MM.1S (cell line): ENCODE measurements around the gene MYBPC1.
"Not testable (repeated sequence)": the region's sequence is repeated elsewhere in the genome, so short reads cannot be mapped to it uniquely, and the experiment has no call there.

Source experiments
- DNase-seq: peaks from one replicate; pipeline ENCODE4 v3.0.0-alpha.2; 2015
- H2AFZ ChIP-seq: fragments of 300-600 bp; sonication (generic); 2 replicates; pipeline ENCODE4 v1.6.0; 2016; ENCODE audit warnings: antibody characterized with exemption, low read length
- H3F3A ChIP-seq: fragments of 300-600 bp; sonication (generic); 2 replicates; pipeline ENCODE4 v1.6.1; 2016; ENCODE audit warnings: mild to moderate bottlenecking, antibody characterized with exemption, low read length, moderate library complexity, mixed read lengths; ENCODE audit not compliant: insufficient read depth
- H3K27ac ChIP-seq: fragments of 300-600 bp; sonication (generic); 2 replicates; pipeline ENCODE4 v1.5.1; 2016; ENCODE audit warnings: mild to moderate bottlenecking, low read length
- H3K27me3 ChIP-seq: fragments of 300-600 bp; sonication (generic); replicated peaks from 2 replicates; pipeline ENCODE4 v1.6.0; 2016; ENCODE audit warnings: low read length; ENCODE audit not compliant: insufficient read depth
- H3K36me3 ChIP-seq: fragments of 300-600 bp; sonication (generic); replicated peaks from 2 replicates; pipeline ENCODE4 v1.6.1; 2016; ENCODE audit warnings: mild to moderate bottlenecking, low read length, mixed read lengths; ENCODE audit not compliant: insufficient read depth
- H3K4me1 ChIP-seq: fragments of 300-600 bp; sonication (generic); 2 replicates; pipeline ENCODE4 v1.6.1; 2016; ENCODE audit warnings: low read length, mixed read lengths
- H3K4me2 ChIP-seq: fragments of 300-600 bp; sonication (generic); 2 replicates; pipeline ENCODE4 v1.6.0; 2016; ENCODE audit warnings: low read depth, low read length
- H3K4me3 ChIP-seq: fragments of 300-600 bp; sonication (generic); 2 replicates; pipeline ENCODE4 v1.5.1; 2016; ENCODE audit warnings: low read length, mixed read lengths
- H3K79me2 ChIP-seq: fragments of 300-600 bp; sonication (generic); 2 replicates; pipeline ENCODE4 v1.6.1; 2016; ENCODE audit warnings: mixed run types, low read length, mixed read lengths
- H3K9ac ChIP-seq: fragments of 300-600 bp; sonication (generic); 2 replicates; pipeline ENCODE4 v1.6.1; 2016; ENCODE audit warnings: low read length, mixed read lengths
- H3K9me2 ChIP-seq: fragments of 300-600 bp; sonication (generic); replicated peaks from 2 replicates; pipeline ENCODE4 v1.6.1; 2016; ENCODE audit warnings: mild to moderate bottlenecking, low read length, mixed read lengths; ENCODE audit not compliant: insufficient read depth
- H3K9me3 ChIP-seq: fragments of 300-600 bp; sonication (generic); replicated peaks from 2 replicates; pipeline ENCODE4 v1.6.1; 2016; ENCODE audit warnings: mild to moderate bottlenecking, low read length, mixed read lengths; ENCODE audit not compliant: insufficient read depth
- H4K20me1 ChIP-seq: fragments of 300-600 bp; sonication (generic); 2 replicates; pipeline ENCODE4 v1.6.1; 2016; ENCODE audit warnings: mild to moderate bottlenecking, low read length, moderate library complexity, mixed read lengths; ENCODE audit not compliant: insufficient read depth
- EZH2 ChIP-seq: fragments of 300-600 bp; sonication (generic); optimal IDR thresholded peaks from 2 replicates; pipeline ENCODE3; 2017; ENCODE audit warnings: low read depth, mild to moderate bottlenecking, antibody characterized with exemption, low read length, mixed read lengths
- EZH2phosphoT487 ChIP-seq: fragments of 300-600 bp; sonication (generic); IDR thresholded peaks from 2 replicates; pipeline ENCODE4 v1.6.1; 2018; ENCODE audit warnings: antibody characterized with exemption, low read length
- TF ChIP-seq, protein P1 (sequence below): fragments of 300-600 bp; sonication (generic); IDR thresholded peaks from 2 replicates; pipeline ENCODE4 v1.5.1; 2016; ENCODE audit warnings: antibody characterized with exemption, low read length, mixed read lengths

The MYBPC1 gene

DNA sequence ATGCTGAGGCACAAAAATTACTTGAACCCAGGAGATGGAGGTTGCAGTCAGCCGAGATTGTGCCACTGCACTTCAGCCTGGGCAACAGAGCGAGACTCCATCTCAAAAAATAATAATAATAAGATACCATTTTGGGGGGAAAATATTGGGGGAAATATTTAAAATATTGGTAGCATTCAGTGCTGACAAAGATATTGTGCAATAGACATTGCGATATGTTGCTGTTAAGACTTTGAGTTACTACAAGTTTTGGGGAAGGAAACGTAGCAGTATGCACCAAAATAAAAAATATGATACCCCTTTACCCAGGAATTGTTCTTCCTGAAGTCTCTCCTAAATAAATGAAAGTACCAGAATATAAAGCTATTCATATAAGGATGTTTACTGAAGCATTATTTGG, 37.7 kb upstream of the MYBPC1 start:
- no peaks in the 10 kb centered on the region for H3F3A ChIP-seq

DNA sequence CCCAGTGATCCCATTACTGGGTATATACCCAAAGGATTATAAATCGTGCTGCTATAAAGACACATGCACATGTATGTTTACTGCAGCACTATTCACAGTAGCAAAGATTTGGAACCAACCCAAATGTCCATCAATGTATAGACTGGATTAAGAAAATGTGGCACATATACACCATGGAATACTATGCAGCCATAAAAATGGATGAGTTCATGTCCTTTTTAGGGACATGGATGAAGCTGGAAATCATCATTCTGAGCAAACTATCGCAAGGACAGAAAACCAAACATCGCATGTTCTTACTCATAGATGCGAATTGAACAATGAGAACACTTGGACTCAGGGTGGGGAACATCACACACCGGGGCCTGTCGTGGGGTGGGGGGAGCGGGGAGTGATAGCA, 36.0 kb upstream of the MYBPC1 start:
- not testable (repeated sequence) for DNase-seq, H3K4me3 ChIP-seq, H3K79me2 ChIP-seq, H3K9ac ChIP-seq, H3K4me2 ChIP-seq, H3K36me3 ChIP-seq, H3K9me3 ChIP-seq, H3K27me3 ChIP-seq, H3K27ac ChIP-seq, H2AFZ ChIP-seq, H3K4me1 ChIP-seq, H3K9me2 ChIP-seq, H4K20me1 ChIP-seq, H3F3A ChIP-seq

More for the DNA sequence above, 37.7 kb upstream of the MYBPC1 start:
- Histone ChIP-seq H3K4me2 (no peak overlapping the region), H2AFZ (no peak overlapping the region), H3K9me2 (no peaks in the 10 kb centered on the region), H3K9ac (no peak overlapping the region), H3K9me3 (no peaks in the 10 kb centered on the region), H3K4me1 (no peaks in the 10 kb centered on the region), H3K27me3 (no peaks in the 10 kb centered on the region), H3K79me2 (no peaks in the 10 kb centered on the region), H3K27ac (no peak overlapping the region), H4K20me1 (no peaks in the 10 kb centered on the region), H3K36me3 (no peaks in the 10 kb centered on the region), H3K4me3 (no peak overlapping the region)
- TF ChIP-seq, protein P1, sequence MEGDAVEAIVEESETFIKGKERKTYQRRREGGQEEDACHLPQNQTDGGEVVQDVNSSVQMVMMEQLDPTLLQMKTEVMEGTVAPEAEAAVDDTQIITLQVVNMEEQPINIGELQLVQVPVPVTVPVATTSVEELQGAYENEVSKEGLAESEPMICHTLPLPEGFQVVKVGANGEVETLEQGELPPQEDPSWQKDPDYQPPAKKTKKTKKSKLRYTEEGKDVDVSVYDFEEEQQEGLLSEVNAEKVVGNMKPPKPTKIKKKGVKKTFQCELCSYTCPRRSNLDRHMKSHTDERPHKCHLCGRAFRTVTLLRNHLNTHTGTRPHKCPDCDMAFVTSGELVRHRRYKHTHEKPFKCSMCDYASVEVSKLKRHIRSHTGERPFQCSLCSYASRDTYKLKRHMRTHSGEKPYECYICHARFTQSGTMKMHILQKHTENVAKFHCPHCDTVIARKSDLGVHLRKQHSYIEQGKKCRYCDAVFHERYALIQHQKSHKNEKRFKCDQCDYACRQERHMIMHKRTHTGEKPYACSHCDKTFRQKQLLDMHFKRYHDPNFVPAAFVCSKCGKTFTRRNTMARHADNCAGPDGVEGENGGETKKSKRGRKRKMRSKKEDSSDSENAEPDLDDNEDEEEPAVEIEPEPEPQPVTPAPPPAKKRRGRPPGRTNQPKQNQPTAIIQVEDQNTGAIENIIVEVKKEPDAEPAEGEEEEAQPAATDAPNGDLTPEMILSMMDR: no peak
- no peak for TF ChIP-seq EZH2phosphoT487
- TF ChIP-seq EZH2: no peak
- DNase-seq: no peak

DNA sequence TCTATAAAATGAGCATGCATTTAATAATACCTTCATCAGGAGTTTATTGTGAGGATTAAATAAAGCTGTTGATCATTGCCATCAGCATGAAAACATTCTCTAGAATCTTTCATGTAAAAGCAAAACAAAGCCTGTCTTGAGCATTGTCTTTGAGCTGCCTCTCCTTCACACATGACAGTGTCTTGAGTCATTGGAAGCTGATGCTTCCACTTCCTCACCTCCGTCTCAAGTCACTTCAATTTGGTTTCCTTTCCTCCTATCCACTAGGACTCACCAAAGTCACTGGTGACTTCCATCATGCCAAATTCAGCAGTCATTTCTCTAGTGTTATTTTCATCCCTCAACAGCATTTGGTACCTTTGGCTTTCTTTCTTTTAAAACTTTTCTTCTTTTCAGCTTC, 31.6 kb upstream of the MYBPC1 start:
- Histone ChIP-seq H3K9me2 (no peaks in the 10 kb centered on the region), H3K9me3 (no peaks in the 10 kb centered on the region), H4K20me1 (no peaks in the 10 kb centered on the region), H3K4me3 (no peak overlapping the region), H3F3A (no peaks in the 10 kb centered on the region), H3K9ac (no peak overlapping the region), H2AFZ (no peak overlapping the region), H3K36me3 (no peaks in the 10 kb centered on the region), H3K4me2 (no peak overlapping the region), H3K4me1 (no peaks in the 10 kb centered on the region), H3K27ac (no peak overlapping the region), H3K79me2 (no peaks in the 10 kb centered on the region), H3K27me3 (no peaks in the 10 kb centered on the region)
- TF ChIP-seq EZH2 (no peak), EZH2phosphoT487 (no peak)
- TF ChIP-seq, protein P1: no peak
- DNase-seq: no peak

DNA sequence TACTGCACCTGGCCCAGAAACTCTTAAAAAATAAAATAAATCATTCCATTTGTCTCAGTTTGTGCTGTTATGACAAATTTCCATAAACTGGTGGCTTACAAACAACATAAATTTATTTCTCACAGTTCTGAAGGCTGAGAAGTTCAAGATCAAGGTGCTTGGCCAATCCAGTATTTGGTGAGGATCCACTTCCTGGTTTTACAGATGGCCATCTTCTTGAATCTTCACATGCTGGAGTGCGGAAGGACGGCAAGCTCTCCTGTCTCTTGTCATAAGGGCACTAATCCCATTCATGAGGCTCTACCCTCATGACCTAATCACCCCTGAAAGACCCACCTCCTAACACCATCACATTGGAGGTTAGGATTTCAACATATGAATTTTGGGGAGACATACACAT, 29.9 kb upstream of the MYBPC1 start:
- H3K4me2 ChIP-seq: no peak overlapping the region
- no peaks in the 10 kb centered on the region for H3F3A ChIP-seq
- no peak overlapping the region for H3K9ac ChIP-seq
- H3K36me3 ChIP-seq: no peaks in the 10 kb centered on the region
- no peak overlapping the region for H2AFZ ChIP-seq
- H3K27ac ChIP-seq: no peak overlapping the region
- 0 out of 2 replicates have a peak, but pooled peaks cover 1% of the 10 kb centered on the region for H3K4me1 ChIP-seq
- no peak for DNase-seq
- no peak overlapping the region for H3K4me3 ChIP-seq
- TF ChIP-seq EZH2phosphoT487 (no peak), EZH2 (no peak)
- TF ChIP-seq, protein P1: no peak
- H4K20me1 ChIP-seq: no peaks in the 10 kb centered on the region
- H3K27me3 ChIP-seq: no peaks in the 10 kb centered on the region
- H3K79me2 ChIP-seq: no peaks in the 10 kb centered on the region
- H3K9me3 ChIP-seq: no peaks in the 10 kb centered on the region
- no peaks in the 10 kb centered on the region for H3K9me2 ChIP-seq
